Upper lobe of left lung (tissue), 4 donors: ENCODE results near the gene NELFB.
A peak's percentile ranks its signal among the peaks of the same experiment; 100 is the strongest.

Experiments used
- POLR2A ChIP-seq, 4 donors: fragments of 450-650 bp; IDR thresholded peaks; one replicate each; pipeline ENCODE4 v1.5.1; 2016 to 2017; ENCODE audit warnings: antibody characterized with exemption in 4 of 4, mild to moderate bottlenecking in 2 of 4
- TF ChIP-seq, protein P1 (sequence below), 6 experiments: fragments of 450-650 bp in 4 of 6; fragments of 200-600 bp in 2 of 6; sonication (generic) in 2 of 6; IDR thresholded peaks; one replicate each; pipeline ENCODE4 v1.5.1; 2016 to 2019; ENCODE audit warnings: antibody characterized with exemption in 6 of 6

DNA sequence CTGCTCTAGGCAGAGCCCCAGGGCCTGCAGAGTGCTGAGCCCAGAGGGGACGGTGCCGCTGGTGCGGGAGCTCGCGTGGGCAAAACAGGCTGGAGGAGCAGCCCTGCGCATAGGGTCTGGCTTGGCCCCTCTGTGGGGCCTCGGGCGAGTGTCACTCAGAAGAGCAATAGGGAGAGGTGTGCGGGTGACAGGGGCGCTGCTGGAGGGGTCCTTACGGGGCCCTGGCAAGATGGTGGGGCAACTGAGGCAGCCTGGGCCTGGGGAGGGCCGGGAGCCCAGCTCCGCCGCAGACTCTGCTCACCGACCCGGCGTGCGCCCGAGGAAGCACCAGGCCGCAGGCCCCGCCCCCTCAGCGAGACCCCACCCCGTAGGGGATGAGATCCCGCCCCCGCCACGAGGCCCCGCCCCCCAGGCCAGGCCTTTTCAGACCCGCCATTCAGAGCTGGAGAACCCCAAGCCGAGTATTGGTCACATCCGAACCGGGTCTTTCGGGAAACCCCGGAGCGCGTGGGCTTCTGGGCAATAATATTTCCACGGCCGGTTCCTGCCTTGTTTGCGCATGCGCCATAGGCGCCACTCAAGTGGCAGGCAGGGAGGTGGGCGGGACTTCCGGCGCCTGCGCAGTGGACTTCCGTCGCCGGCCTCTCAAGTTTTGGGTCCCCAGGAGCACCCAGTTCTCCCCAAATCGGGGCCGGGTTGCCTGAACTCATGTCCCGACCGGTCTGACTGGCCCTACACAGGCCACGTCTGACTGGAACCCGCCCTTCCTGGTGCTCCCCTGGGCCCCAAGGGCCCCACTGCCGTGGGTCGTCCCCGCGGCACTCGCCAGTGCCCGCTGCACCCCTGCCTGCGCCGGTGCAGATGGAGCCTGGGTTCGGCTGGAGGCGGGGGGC lies 31.8 kb upstream of the NELFB start:
- peak in 2 of 4 donors; percentile 27 to 75 for TF ChIP-seq POLR2A (IDR thresholded peaks at IDR 0.05)
- TF ChIP-seq, protein P1, sequence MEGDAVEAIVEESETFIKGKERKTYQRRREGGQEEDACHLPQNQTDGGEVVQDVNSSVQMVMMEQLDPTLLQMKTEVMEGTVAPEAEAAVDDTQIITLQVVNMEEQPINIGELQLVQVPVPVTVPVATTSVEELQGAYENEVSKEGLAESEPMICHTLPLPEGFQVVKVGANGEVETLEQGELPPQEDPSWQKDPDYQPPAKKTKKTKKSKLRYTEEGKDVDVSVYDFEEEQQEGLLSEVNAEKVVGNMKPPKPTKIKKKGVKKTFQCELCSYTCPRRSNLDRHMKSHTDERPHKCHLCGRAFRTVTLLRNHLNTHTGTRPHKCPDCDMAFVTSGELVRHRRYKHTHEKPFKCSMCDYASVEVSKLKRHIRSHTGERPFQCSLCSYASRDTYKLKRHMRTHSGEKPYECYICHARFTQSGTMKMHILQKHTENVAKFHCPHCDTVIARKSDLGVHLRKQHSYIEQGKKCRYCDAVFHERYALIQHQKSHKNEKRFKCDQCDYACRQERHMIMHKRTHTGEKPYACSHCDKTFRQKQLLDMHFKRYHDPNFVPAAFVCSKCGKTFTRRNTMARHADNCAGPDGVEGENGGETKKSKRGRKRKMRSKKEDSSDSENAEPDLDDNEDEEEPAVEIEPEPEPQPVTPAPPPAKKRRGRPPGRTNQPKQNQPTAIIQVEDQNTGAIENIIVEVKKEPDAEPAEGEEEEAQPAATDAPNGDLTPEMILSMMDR (IDR thresholded peaks at IDR 0.05) = no peak
